Jurkat, Clone E6-1 (cell line): Measurements from ENCODE around the gene RAB30.
A peak's percentile ranks its signal among the peaks of the same experiment; 100 is the strongest.
"Not testable (repeated sequence)": the region's sequence is repeated elsewhere in the genome, so short reads cannot be mapped to it uniquely, and the experiment has no call there.

Experiments
- DNase-seq: peaks from one replicate; pipeline ENCODE4 v3.0.0-alpha.2; 2011; ENCODE audit warnings: low read depth, low spot score
- H3K4me3 ChIP-seq: 2 replicates; pipeline ENCODE4 v1.5.1; 2011; ENCODE audit warnings: mild to moderate bottlenecking, low read length, control low read depth, moderate library complexity

Gene RAB30

DNA sequence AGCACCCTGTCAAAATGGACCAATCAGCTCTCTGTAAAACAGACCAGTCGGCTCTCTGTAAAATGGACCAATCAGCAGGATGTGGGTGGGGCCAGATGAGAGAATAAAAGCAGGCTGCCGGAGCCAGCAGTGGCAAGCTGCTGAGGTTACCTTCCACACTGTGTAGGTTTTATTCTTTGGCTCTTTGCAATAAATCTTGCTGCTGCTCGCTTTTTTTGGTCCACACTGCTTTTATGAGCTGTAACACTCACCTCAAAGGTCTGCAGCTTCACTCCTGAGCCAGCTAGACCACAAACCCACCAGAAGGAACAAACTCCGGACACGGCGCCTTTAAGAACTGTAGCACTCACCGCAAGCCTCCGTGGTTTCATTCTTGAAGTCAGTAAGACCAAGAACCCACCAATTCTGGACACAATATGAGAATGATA, 100.2 kb downstream of the RAB30 start:
- H3K4me3 ChIP-seq, DNase-seq: not testable (repeated sequence)

DNA sequence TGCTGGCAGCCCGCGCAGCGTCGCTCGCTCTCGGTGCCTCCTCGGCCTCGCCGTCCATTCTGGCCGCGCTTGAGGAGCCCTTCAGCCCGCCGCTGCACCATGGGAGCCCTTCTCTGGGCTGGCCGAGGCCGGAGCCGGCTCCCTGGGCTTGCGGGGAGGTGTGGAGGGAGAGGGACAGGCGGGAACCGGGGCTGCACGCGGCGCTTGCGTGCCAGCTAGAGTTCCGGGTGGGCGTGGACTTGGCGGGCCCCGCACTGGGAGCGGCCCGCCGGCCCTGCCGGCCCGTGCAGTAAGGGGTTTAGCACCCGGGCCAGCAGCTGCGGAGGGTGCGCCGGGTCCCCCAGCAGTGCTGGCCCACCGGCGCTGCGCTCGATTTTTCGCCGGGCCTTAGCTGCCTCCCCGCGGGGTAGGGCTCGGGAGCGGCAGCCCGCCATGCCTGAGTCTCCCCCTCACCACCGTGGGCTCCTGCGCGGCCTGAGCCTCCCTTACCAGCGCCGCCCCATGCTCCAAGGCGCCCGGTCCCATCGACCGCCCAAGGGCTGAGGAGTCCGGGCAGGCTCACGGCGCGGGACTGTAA, 101.1 kb downstream of the RAB30 start:
- not testable (repeated sequence) for DNase-seq, H3K4me3 ChIP-seq

DNA sequence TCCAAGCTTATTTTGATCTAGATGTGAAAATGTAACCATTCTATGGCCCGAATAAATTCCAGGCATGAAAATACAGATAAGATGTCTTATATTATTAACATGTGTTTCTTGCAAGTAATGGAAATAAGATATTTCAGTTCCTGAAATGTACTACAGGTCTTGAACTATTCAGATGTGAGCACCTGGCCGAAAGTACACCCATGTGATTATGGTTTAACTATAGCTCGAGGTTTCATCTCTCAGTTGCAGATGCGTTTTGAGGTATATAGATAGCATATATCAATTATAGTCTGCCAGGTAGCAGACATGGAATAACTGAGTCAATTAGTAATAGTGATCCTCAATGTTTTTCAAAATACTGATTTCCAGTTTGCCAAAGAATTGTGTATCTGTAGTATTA, 101.9 kb downstream of the RAB30 start:
- no peak overlapping the region for H3K4me3 ChIP-seq
- DNase-seq = no peak

DNA sequence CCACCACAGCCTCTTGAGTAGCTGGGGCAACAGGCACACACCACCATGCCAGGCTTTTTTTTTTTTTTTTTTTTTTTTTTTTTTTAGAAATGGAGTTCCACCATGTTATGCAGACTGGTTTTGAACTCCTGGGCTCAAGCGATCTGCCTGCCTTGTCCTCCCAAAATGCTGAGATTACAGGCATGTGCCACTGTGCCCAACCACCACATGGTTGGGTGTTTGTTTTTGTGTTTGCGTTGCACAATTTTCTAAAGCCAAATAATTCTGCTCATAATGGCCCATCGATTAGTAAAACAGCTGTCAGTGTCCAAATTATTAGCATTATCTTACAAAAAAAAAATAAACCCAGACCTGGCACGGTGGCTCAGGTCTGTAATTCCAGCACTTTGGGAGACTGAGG, 104.3 kb downstream of the RAB30 start:
- DNase-seq = no peak
- H3K4me3 ChIP-seq = no peak overlapping the region

DNA sequence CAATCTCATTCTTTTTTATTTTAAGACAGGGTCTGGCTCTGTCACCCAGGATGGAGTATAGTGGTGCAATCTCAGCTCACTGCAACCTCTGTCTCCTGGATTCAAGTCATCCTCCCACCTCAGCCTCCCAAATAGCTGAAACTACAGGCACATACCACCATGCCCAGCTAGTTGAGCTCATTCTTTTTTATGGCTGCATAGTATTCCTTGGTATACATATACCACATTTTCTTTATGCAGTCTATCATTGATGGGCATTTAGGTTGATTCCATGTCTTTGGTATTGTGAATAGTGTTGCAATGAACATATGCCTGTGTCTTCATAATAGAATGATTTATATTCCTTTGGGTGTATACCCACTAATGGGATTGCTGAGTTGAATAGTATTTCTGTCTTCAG, 109.7 kb downstream of the RAB30 start:
- DNase-seq, H3K4me3 ChIP-seq: not testable (repeated sequence)

DNA sequence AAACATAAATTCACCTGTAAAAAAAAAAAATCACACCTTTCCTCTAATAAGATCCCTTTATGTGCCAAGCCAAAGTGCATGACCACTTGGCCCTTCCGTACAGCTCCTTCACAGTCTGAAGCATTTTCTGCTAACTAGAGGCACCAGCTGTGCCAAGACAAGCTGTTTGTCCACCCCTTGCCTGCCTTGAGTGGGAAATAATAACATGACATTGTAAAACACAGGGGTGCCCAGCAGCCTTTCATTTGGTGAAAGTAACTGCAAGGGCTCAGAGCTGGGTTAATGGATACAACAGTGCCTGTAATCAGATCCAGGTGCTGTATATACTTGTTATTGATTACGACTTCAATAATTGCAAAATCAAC, 110.9 kb downstream of the RAB30 start:
- no peak for DNase-seq
- H3K4me3 ChIP-seq = no peak overlapping the region

DNA sequence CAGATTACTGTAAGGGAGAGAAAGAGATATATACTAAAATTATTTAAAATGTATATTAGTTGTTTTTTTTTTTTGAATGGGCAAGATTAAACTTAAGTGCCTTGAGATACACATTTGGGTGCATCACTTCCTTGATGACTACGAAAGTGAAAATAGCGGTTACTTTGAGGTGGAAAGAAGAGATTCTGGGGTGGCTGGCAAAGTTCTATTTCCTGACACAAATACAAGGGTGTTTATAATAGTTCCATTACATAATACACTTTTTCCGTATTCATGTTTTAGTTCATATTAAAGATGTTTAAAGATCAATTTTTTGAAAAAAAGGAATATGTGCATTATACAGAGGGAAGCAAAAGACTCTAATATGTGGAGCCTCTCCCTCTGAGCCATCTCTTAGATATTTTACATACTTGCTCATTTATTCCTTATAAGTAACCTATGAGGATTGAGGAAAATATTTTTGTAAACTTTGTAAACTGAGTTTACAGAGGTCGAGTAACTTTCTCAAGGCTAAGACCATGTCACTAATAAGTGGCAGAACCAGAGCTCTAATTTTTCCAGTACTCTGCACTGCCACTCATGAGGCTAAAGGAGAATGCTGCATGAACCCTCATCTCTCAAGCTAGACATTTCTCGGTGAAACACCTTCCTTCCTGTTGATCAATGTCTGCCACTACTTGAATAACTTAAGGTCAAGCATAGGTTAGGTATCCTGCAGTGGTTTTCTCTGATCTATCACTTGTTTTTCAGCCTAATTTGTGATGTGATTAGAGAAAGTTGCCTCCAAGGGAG, 111.5 kb downstream of the RAB30 start:
- DNase-seq = peak; percentile 70
- H3K4me3 ChIP-seq = no peak overlapping the region

DNA sequence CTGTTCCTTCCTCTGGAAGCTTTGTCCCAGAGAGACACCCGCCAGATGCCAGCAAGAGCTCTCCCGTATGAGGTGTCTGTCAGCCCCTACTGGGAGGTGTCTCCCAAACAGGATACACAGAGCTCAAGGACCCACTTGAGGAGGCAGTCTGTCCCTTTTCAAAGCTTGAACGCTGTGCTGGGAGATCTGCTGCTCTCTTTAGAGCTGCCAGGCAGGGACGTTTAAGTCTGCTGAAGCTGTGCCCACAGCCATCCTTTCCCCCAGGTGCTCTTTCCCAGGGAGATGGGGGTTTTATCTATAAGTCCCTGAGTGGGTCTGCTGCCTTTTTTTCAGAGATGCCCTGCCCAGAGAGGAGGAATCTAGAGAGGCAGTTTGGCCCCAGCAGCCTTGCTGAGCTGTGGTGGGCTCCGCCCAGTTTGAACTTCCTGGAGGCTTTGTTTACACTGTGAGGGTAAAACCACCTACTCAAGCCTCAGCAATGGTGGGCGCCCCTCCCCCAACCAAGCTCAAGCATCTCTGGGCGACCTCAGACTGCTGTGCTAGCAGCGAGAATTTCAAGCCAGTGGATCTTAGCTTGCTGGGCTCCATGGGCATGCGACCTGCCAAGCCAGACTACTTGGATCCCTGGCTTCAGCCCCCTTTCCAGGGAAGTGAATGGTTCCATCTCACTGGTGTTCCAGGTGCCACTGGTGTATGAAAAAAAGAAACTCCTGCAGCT, 115.8 kb downstream of the RAB30 start:
- DNase-seq = peak; percentile 65
- H3K4me3 ChIP-seq = not testable (repeated sequence)

DNA sequence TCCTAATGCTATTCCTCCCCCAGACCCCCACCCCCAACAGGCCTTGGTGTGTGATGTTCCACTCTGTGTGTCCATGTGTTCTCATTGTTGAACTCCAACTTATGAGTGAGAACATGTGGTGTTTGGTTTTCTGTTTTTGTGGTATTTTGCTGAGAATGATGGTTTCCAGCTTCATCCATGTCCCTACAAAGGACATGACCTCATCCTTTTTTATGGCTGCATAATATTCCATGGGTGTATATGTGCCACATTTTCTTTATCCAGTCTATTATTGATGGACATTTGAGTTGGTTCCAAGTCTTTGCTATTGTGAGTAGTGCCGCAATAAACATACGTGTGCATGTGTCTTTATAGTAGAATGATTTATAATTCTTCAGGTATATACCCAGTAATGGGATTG, 121.2 kb downstream of the RAB30 start:
- not testable (repeated sequence) for H3K4me3 ChIP-seq, DNase-seq

DNA sequence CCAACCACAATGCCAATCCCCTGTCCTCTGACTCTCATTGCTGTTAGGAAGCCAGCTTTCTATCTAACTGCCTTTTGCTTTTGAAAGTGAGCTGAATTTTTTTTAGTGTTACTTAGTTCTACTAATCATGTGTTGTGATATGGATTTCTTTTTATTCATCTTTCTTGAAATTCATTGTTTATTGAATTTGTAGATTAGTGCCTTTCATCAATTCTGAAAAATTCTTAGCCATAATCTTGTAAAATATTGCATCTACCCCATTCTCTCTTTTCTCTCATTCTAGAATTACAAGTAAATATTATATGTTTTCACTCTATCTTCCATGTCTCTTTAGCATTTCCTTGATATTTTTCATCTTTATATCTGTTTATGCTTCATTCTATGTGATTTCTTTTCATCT, 122.3 kb downstream of the RAB30 start:
- DNase-seq = no peak
- no peak overlapping the region for H3K4me3 ChIP-seq

DNA sequence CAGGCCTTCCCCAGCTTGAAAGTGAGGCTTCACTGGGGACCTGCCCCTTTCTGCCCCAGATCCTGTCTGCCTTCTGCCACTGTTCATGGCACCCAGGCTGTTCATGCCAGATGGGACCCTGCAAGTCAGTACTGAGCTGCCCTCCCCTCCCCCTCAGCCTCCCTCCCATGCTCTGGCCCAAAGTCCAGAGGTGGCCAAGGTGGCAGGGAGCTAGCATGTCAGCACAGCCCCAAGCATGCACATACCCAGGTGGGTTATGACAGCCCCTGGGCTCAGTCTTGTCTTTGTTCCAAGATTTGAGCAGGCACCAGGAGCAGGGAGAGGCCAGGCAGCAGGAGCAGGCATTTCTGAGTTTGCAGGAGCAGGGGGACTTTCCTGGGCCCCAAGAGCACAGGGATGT, 126.0 kb downstream of the RAB30 start:
- no peak for DNase-seq
- H3K4me3 ChIP-seq = no peak overlapping the region

DNA sequence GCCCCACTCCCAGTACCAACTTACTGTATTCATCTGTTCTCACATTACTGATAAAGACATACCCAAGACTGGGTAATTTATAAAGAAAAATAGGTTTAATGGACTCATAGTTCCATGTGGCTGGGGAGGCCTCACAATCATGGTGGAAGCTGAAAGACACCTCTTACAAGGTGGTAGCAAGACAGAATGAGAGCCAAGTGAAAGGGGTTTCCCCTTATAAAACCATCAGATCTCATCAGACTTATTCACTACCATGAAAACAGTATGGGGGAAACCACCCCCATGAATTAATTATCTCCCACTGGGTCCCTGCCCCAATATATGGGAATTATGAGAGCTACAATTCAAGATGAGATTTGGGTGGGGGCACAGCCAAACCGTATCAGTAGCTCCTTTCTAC, 126.7 kb downstream of the RAB30 start:
- not testable (repeated sequence) for DNase-seq, H3K4me3 ChIP-seq

DNA sequence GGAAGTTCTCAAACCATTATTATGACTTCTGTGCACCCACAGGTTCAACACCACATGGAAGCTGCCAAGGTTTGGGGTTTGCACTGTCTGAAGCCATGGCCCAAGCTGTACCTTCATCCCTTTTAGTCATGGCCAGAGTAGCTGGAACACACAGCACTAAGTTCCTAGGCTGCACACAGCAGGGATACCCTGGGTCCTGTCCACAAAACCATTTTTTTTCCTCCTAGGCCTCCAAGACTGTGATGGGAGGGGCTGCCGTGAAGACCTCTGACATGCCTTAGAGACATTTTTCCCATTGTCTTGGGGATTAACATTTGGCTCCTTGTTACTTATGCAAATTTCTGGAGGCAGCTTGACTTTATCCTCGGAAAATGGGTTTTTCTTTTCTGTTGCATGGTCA, 127.5 kb downstream of the RAB30 start:
- no peak for DNase-seq
- H3K4me3 ChIP-seq = no peak overlapping the region

DNA sequence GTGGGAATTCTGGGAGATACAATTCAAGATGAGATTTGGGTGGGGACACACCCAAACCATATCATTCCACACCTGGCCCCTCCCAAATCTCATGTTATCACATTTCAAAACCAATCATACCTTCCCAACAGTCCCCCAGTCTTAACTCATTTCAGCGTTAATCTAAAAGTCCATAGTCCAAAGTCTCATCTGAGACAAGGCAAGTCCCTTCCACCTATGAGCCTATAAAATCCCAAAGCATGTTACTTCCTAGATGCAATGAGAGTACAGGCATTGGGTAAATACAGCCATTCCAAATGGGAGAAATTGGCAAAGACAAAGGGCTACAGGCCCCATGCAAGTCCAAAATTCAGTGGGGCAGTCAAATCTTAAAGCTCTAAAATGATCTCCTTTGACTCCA, 128.3 kb downstream of the RAB30 start:
- DNase-seq, H3K4me3 ChIP-seq: not testable (repeated sequence)

DNA sequence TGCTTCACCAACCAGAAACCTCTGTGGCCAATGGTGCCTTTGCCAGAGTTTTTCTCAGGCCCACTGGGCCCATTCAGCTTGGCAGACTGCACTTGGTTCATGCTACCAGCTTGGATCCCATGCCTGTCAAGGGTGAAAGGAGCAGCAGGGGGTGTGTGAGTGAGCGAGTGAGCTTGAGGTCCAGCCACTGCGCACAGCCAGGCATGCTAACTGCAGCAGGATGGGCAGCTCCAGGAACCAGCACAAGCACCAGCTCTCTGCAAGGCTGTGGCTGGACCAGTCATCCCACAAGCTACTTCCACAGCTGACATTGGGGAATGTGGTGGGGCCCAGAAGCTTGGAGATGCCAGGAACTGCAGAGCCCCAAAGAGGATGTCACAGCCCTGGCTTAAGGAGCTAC, 129.3 kb downstream of the RAB30 start:
- H3K4me3 ChIP-seq = no peak overlapping the region
- DNase-seq = no peak

DNA sequence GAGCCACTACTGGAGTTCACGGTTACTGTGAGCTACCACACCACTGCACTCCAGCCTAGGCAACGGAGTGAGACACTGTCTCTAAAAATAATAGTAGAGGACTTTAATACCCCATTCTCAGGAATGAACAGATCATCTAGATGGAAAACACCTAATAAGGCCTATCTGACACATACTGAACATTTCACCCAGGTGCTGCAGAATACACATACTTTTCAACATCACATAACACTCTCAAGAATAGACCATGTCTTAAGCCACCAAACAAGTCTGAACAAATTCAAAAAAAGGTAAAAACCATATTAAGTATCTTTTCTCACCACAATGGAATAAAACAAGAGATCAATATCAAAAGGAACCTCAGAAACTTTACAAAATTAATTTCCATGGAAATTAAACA, 132.2 kb downstream of the RAB30 start:
- no peak for DNase-seq
- no peak overlapping the region for H3K4me3 ChIP-seq

DNA sequence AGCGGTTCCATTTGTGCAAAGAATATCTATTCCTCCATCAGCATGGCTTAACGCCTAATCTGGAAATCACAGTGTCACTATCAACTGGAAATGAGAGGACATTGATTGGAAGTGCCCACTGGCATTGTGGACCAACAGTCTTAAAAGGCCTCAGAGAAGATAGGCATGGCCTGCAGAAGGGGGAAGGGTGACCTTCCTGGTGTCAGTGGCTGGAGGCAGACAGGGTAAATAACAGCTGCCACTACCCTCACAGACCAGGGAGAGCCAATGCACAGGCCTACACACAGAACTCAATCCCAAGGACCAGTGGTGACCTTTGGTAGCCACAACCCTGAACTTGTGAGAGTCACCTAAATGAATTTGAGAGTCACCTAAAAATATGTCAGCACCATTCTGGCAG, 134.1 kb downstream of the RAB30 start:
- DNase-seq = no peak
- no peak overlapping the region for H3K4me3 ChIP-seq

DNA sequence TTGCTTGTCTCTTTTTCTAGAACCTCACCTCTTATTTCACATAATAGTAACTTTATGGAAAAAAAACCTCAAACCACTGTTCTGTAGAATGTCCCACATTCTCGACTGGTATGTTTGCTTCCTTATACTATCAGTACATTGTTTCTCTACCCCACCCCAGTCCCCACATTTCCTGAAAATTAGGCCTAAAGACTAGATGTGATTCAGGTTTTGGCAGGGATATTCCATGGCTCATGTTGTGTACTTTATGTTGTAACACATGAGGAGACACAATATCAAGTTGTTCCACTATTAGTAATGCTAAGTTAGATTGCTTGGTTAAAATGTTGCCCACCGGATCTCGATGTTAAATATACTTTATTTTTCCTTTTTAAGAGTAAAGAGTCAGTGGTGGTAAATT, 135.4 kb downstream of the RAB30 start:
- no peak for DNase-seq
- no peak overlapping the region for H3K4me3 ChIP-seq

DNA sequence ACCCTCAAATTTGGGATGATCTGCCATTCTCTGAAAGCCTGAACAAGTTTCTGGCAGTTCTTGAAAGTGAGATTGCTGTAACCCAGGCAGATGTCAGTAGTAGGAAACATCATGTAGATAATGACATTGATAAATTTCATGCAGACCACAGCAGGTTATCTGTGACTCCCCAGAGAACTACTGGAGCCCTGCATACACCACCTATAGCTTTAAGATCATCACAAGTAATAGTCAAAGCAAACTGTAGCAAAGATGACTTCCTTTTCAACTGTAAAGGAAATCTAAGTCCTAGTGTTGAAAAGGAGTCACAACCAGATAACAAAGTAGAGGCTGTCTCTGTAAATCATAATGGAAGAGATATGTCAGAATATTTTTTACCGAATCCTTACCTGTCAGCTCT, 139.1 kb downstream of the RAB30 start:
- no peak overlapping the region for H3K4me3 ChIP-seq

DNA sequence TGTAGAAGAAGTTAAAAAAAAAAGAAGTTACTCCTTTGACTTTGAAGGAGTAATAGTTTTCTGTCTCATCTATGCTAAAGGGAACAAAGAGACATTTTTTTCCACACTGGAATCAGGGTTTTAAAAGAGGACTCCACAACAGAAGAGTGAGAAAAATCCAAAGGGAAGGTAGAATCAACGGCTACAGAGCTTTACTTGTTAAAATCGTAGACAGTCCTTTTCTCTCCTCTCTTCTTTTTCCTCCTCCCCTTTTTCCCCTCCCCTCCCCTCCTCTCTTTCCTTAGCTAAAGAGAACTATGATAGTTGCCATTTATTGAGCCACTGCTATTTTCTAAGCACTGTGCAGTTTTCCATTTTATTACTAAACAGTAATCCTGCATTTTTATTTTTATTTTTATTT, 141.0 kb downstream of the RAB30 start:
- no peak for DNase-seq
- no peak overlapping the region for H3K4me3 ChIP-seq

More for the DNA sequence above, 139.1 kb downstream of the RAB30 start:
- DNase-seq = peak; percentile 60
